ENCODE results near the gene PRICKLE2.

DNA sequence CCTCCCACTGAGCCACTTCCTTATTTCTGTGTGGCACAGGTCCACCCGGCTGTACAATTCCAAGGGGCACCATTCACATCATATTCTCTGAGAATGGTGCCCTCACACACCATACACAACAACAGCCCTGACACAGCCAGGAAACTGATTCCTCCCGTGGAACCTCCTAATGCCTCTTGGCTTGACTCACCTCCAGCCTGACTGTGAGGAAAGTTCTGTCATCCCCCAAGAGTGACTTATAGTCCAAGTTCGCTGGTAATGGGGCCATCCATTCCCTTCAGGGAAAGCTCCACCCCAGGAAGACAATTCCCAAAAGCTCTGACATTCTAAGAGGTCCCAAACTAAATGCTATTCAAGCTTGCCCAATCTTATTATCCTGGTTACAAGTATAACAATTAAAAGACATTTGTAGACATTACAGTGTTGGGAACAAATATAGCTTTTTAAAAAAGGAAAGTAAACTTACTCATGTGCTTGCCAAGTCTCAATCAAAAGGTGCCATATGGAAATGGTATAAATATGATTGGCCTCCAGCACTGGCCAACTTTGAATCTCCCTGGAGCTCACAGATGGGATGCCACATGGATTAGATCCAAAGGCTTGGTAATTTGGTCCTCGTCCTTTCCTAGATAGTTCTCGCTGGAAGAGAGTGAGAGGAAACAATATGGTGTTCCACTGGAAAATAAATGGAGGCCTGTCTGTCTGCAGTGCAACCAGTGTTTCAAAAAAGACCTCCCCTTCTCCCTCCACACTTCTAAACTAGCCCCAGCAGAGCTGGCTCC is 145.7 kb downstream of the PRICKLE2 start:
- TF ChIP-seq MYC (IDR thresholded peaks at IDR 0.05; ENCODE audit: borderline replicate concordance, low read length) (no peak), TFCP2L1 (CRISPR knock-in tag; IDR thresholded peaks at IDR 0.05) (no peak), POLR2A (IDR thresholded peaks at IDR 0.05; ENCODE audit: low read length) (no peak), MAFK (IDR thresholded peaks at IDR 0.05; ENCODE audit: partially characterized antibody) (no peak), ESRRA (IDR thresholded peaks at IDR 0.05; ENCODE audit: borderline replicate concordance, low read length) (no peak)
- TF ChIP-seq, protein P1, sequence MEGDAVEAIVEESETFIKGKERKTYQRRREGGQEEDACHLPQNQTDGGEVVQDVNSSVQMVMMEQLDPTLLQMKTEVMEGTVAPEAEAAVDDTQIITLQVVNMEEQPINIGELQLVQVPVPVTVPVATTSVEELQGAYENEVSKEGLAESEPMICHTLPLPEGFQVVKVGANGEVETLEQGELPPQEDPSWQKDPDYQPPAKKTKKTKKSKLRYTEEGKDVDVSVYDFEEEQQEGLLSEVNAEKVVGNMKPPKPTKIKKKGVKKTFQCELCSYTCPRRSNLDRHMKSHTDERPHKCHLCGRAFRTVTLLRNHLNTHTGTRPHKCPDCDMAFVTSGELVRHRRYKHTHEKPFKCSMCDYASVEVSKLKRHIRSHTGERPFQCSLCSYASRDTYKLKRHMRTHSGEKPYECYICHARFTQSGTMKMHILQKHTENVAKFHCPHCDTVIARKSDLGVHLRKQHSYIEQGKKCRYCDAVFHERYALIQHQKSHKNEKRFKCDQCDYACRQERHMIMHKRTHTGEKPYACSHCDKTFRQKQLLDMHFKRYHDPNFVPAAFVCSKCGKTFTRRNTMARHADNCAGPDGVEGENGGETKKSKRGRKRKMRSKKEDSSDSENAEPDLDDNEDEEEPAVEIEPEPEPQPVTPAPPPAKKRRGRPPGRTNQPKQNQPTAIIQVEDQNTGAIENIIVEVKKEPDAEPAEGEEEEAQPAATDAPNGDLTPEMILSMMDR (IDR thresholded peaks at IDR 0.05): no peak
- TF ChIP-seq, protein P2, sequence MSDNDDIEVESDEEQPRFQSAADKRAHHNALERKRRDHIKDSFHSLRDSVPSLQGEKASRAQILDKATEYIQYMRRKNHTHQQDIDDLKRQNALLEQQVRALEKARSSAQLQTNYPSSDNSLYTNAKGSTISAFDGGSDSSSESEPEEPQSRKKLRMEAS (IDR thresholded peaks at IDR 0.05): no peak
- TF ChIP-seq, protein P3, sequence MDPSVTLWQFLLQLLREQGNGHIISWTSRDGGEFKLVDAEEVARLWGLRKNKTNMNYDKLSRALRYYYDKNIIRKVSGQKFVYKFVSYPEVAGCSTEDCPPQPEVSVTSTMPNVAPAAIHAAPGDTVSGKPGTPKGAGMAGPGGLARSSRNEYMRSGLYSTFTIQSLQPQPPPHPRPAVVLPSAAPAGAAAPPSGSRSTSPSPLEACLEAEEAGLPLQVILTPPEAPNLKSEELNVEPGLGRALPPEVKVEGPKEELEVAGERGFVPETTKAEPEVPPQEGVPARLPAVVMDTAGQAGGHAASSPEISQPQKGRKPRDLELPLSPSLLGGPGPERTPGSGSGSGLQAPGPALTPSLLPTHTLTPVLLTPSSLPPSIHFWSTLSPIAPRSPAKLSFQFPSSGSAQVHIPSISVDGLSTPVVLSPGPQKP (IDR thresholded peaks at IDR 0.05; ENCODE audit: low read depth, low read length): no peak
